K562 treated with DMSO at 1 percent for 4 hours (cell line): Measurements from ENCODE around the gene PHEX. TPM values are rescaled to one million over a fixed set of nuclear protein-coding genes. Genes with fewer than 3 reads are reported as not detected.

ENCODE experiments used
- total RNA-seq: library from RNA; unstranded; fragments of 300-600 nt; gene quantifications from 2 replicates; pipeline ENCODE4 v1.2.3, GENCODE V29; 2022; ENCODE audit not compliant: insufficient read depth

PHEX gene
- not detected in 2 replicates for total RNA-seq

GRCh38 chrX:22032084-22032483 is at the start of gene PHEX:
Gene PHEX (plus strand): TSS chrX:22032325. CDS start chrX:22033006, 681 bp downstream.

GRCh38 chrX:22272613-22273012 is 240.5 kb downstream of the PHEX start, which contains the start of gene CBLL2:
Gene CBLL2 (plus strand): TSS chrX:22272913. CDS start chrX:22272992, 79 bp downstream.

Other genes with a start within 250 kb of the PHEX start
- 4.9 and 5.7 TPM in 2 replicates for gene MBTPS2, start 192.7 kb upstream of the PHEX start, total RNA-seq
- gene YY2, start 176.3 kb upstream of the PHEX start, total RNA-seq: 0.57 and 0.60 TPM in 2 replicates
- gene SMS, start 91.6 kb upstream of the PHEX start, total RNA-seq: 51.3 and 54.5 TPM in 2 replicates
- gene CBLL2, start 240.6 kb downstream of the PHEX start, total RNA-seq: not detected in 2 replicates